Neuronal stem cell (in vitro differentiated cells): ENCODE results near the gene DNM3.

ENCODE experiments used
- DNase-seq: peaks from one replicate; pipeline ENCODE4 v3.0.0-alpha.2; 2013; ENCODE audit warnings: low spot score
- H2AFZ ChIP-seq: one replicate; pipeline ENCODE4 v1.6.1; 2013; ENCODE audit warnings: mild to moderate bottlenecking, low read length, inconsistent platforms
- H2AK5ac ChIP-seq: 2 replicates; pipeline ENCODE4 v1.6.1; 2013; ENCODE audit warnings: low read depth, mild to moderate bottlenecking, inconsistent platforms, low read length, moderate library complexity, mixed read lengths
- H2BK120ac ChIP-seq: 2 replicates; pipeline ENCODE4 v1.6.1; 2013; ENCODE audit warnings: low read depth, mild to moderate bottlenecking, inconsistent platforms, low read length, moderate library complexity, mixed read lengths
- H2BK12ac ChIP-seq: one replicate; pipeline ENCODE4 v1.6.1; 2013; ENCODE audit warnings: low read length, inconsistent platforms
- H2BK15ac ChIP-seq: 2 replicates; pipeline ENCODE4 v1.6.1; 2013; ENCODE audit warnings: mild to moderate bottlenecking, low read length, inconsistent platforms, mixed read lengths
- H2BK5ac ChIP-seq: one replicate; pipeline ENCODE4 v1.6.1; 2013; ENCODE audit warnings: inconsistent platforms, mild to moderate bottlenecking, low read length, moderate library complexity
- H3K14ac ChIP-seq: one replicate; pipeline ENCODE4 v1.6.1; 2013; ENCODE audit warnings: low read length, inconsistent platforms
- H3K18ac ChIP-seq: 2 replicates; pipeline ENCODE4 v1.6.1; 2013; ENCODE audit warnings: low read length, inconsistent platforms
- H3K23ac ChIP-seq: 2 replicates; pipeline ENCODE4 v1.6.1; 2013; ENCODE audit warnings: low read depth, mild to moderate bottlenecking, mixed read lengths, low read length, inconsistent platforms; ENCODE audit not compliant: poor library complexity
- H3K27ac ChIP-seq: replicated peaks from 3 replicates; pipeline ENCODE4 v1.5.1; 2013; ENCODE audit warnings: low read length, inconsistent platforms
- H3K27me3 ChIP-seq, 3 experiments: 2 replicates each; pipeline ENCODE4 v1.6.1; 2013; ENCODE audit warnings: low read length in 3 of 3, mild to moderate bottlenecking in 2 of 3, inconsistent platforms in 1 of 3, low read depth in 1 of 3, mixed read lengths in 1 of 3, moderate library complexity in 1 of 3; ENCODE audit not compliant: control insufficient read depth in 3 of 3, insufficient read depth in 3 of 3
- H3K36me3 ChIP-seq, 2 donors: replicated peaks in 1 of 2; 2 replicates each; pipeline ENCODE4 v1.6.1; 2013; ENCODE audit warnings: low read length in 2 of 2; ENCODE audit not compliant: control insufficient read depth in 2 of 2, insufficient read depth in 2 of 2
- H3K4ac ChIP-seq: 2 replicates; pipeline ENCODE4 v1.6.1; 2013; ENCODE audit warnings: inconsistent platforms, mild to moderate bottlenecking, low read length, moderate library complexity
- H3K4me1 ChIP-seq, 2 donors: 1 replicate in 1 of 2; 2 replicates in 1 of 2; pipeline ENCODE4 v1.6.1; 2013; ENCODE audit warnings: low read length in 2 of 2, low read depth in 1 of 2; ENCODE audit not compliant: control insufficient read depth in 2 of 2, insufficient read depth in 1 of 2
- H3K4me2 ChIP-seq: one replicate; pipeline ENCODE4 v1.6.1; 2013; ENCODE audit warnings: mild to moderate bottlenecking, low read length, inconsistent platforms; ENCODE audit not compliant: insufficient read depth, poor library complexity, severe bottlenecking
- H3K4me3 ChIP-seq, 2 donors: 2 replicates each; pipeline ENCODE4 v1.5.1; 2013; ENCODE audit warnings: low read length in 2 of 2, mild to moderate bottlenecking in 2 of 2, inconsistent platforms in 1 of 2, moderate library complexity in 1 of 2
- H3K79me1 ChIP-seq: one replicate; pipeline ENCODE4 v1.6.1; 2013; ENCODE audit warnings: low read depth, mild to moderate bottlenecking, inconsistent platforms, low read length, moderate library complexity
- H3K9ac ChIP-seq: one replicate; pipeline ENCODE4 v1.6.1; 2013; ENCODE audit warnings: mild to moderate bottlenecking, low read depth, low read length, inconsistent platforms; ENCODE audit not compliant: poor library complexity
- H3K9me3 ChIP-seq, 2 donors: replicated peaks in 1 of 2; 2 replicates each; pipeline versions ENCODE3 to v1.6.1; 2013; ENCODE audit warnings: low read length in 2 of 2, mild to moderate bottlenecking in 2 of 2, inconsistent platforms in 1 of 2, low read depth in 1 of 2, mixed read lengths in 1 of 2, moderate library complexity in 1 of 2; ENCODE audit not compliant: control insufficient read depth in 2 of 2, insufficient read depth in 1 of 2
- H4K8ac ChIP-seq: one replicate; pipeline ENCODE4 v1.6.1; 2013; ENCODE audit warnings: low read depth, mild to moderate bottlenecking, inconsistent platforms, low read length, moderate library complexity
- H4K91ac ChIP-seq: one replicate; pipeline ENCODE4 v1.6.1; 2013; ENCODE audit warnings: low read length, low read depth, mild to moderate bottlenecking, inconsistent platforms; ENCODE audit not compliant: poor library complexity
- WGBS, 2 donors: extraction: QIAGEN DNeasy Blood & Tissue Kit; methylation state at CpG; one replicate each; pipeline ENCODE4 v1.1.7; 2013; ENCODE audit warnings: missing lambda C conversion rate in 2 of 2, mixed read lengths in 1 of 2; ENCODE audit not compliant: insufficient read length in 2 of 2, insufficient replicate concordance in 1 of 2; ENCODE audit errors: extremely low coverage in 2 of 2; 5-methylcytosine and 5-hydroxymethylcytosine counted together

The DNM3 gene

GRCh38 chr1:172041102-172041501 lies 199.8 kb downstream of the DNM3 start:
- no peak overlapping the region for H3K18ac ChIP-seq
- no peak overlapping the region for H2AFZ ChIP-seq
- no peaks in the 10 kb centered on the region for H3K4me1 ChIP-seq
- H3K4me3 ChIP-seq: no peak overlapping the region
- H3K9ac ChIP-seq: no peak overlapping the region
- no peaks in the 10 kb centered on the region for H3K79me1 ChIP-seq
- no peak overlapping the region for H3K4me2 ChIP-seq
- H3K4ac ChIP-seq: no peak overlapping the region
- H2BK5ac ChIP-seq: no peak overlapping the region
- H3K9me3 ChIP-seq: no peaks in the 10 kb centered on the region
- H4K8ac ChIP-seq: no peak overlapping the region
- no peak overlapping the region for H4K91ac ChIP-seq
- no peak overlapping the region for H3K14ac ChIP-seq
- no peak for DNase-seq
- H3K27ac ChIP-seq: no peak overlapping the region
- H3K23ac ChIP-seq: no peak overlapping the region
- no peak overlapping the region for H2BK15ac ChIP-seq
- H2BK120ac ChIP-seq: no peak overlapping the region
- no peak overlapping the region for H2AK5ac ChIP-seq
- no peak overlapping the region for H2BK12ac ChIP-seq
- no peaks in the 10 kb centered on the region for H3K36me3 ChIP-seq
- H3K27me3 ChIP-seq: no peaks in the 10 kb centered on the region

DNA sequence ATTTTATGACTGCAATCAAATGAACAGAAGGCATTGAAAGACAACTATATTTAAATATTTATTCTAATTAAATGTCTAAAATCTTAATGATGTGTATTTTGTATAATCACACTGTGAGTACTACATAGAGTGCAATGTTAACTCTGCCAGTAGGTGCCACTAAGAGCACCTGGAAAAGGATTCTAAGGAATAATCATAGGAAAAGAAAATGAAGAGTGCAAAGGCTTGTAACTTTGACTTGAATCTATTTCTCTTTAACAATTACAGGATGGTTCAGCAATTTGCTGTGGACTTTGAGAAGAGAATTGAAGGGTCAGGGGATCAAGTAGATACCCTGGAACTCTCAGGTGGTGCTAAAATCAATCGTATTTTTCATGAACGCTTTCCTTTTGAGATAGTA lies 200.4 kb downstream of the DNM3 start:
- no peak overlapping the region for H3K23ac ChIP-seq
- H3K14ac ChIP-seq: no peak overlapping the region
- no peak overlapping the region for H2AFZ ChIP-seq
- no peak overlapping the region for H3K4ac ChIP-seq
- H4K91ac ChIP-seq: no peak overlapping the region
- no peak overlapping the region for H3K18ac ChIP-seq
- WGBS, 2 donors: no CpG with 5 or more reads among the region's 2 CpGs
- DNase-seq: no peak
- H2BK5ac ChIP-seq: no peak overlapping the region
- no peak overlapping the region for H2BK120ac ChIP-seq
- H3K9me3 ChIP-seq: no peaks in the 10 kb centered on the region
- H3K36me3 ChIP-seq: no peaks in the 10 kb centered on the region
- H3K27me3 ChIP-seq: no peaks in the 10 kb centered on the region
- H3K27ac ChIP-seq: no peak overlapping the region
- H3K9ac ChIP-seq: no peak overlapping the region
- H2AK5ac ChIP-seq: no peak overlapping the region
- no peak overlapping the region for H3K4me2 ChIP-seq
- no peaks in the 10 kb centered on the region for H3K4me1 ChIP-seq
- no peak overlapping the region for H2BK15ac ChIP-seq
- no peaks in the 10 kb centered on the region for H3K79me1 ChIP-seq
- no peak overlapping the region for H3K4me3 ChIP-seq
- no peak overlapping the region for H4K8ac ChIP-seq
- no peak overlapping the region for H2BK12ac ChIP-seq

DNA sequence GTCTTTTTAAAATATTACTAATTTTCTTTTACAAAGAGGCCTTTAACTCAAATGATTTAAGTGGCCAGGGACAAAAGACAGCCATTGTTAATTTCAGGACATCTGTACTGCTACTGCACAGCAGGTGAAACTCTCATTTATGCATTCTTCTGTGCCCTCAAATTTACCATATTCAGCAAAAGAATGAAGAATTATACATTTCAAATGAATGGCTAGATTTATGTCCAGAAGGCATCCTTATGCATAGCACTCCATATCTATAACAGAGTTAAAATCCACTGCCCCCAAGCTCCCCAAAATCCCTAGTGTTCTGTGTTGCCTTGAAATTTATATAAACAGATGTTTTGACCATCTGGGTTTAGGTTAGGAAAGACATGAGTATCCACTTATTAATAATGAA lies 202.6 kb downstream of the DNM3 start:
- Histone ChIP-seq H2AK5ac (no peak overlapping the region), H4K8ac (no peak overlapping the region), H3K18ac (no peak overlapping the region), H3K23ac (no peak overlapping the region), H3K36me3 (no peaks in the 10 kb centered on the region), H2BK5ac (no peak overlapping the region), H3K9me3 (no peaks in the 10 kb centered on the region), H3K79me1 (no peaks in the 10 kb centered on the region), H4K91ac (no peak overlapping the region), H3K9ac (no peak overlapping the region), H3K14ac (no peak overlapping the region), H3K4me2 (no peak overlapping the region), H3K27me3 (no peaks in the 10 kb centered on the region), H3K4ac (no peak overlapping the region), H3K4me1 (no peaks in the 10 kb centered on the region), H2AFZ (no peak overlapping the region), H2BK15ac (no peak overlapping the region), H2BK120ac (no peak overlapping the region), H2BK12ac (no peak overlapping the region), H3K4me3 (no peak overlapping the region), H3K27ac (no peak overlapping the region)
- no peak for DNase-seq

DNA sequence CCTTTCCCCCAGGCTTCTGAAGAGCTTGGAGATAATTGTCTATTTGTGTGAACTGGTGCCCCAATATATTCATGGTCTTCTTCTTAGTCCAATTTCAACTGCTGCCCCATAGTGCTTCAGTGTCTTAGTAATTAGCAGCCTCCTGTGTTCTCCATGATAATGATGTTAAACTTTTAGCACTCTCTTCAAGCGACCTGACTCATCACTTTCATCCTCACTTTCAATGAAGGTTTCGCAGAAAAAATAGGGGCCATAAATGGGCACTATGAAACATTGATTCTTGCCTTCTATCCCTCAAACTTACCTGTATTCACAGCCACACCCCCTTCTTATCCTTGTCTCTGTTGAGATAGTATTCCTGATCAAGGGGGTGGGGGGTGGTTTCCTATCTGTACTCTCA lies 210.6 kb downstream of the DNM3 start:
- H3K4ac ChIP-seq: no peak overlapping the region
- H4K91ac ChIP-seq: no peak overlapping the region
- no peak overlapping the region for H2AFZ ChIP-seq
- H2AK5ac ChIP-seq: no peak overlapping the region
- H3K79me1 ChIP-seq: no peaks in the 10 kb centered on the region
- no peak overlapping the region for H3K23ac ChIP-seq
- no peaks in the 10 kb centered on the region for H3K4me1 ChIP-seq
- no peak for DNase-seq
- no peak overlapping the region for H3K18ac ChIP-seq
- H2BK5ac ChIP-seq: no peak overlapping the region
- H3K4me2 ChIP-seq: no peak overlapping the region
- WGBS, 2 donors: no CpG with 5 or more reads among the region's 2 CpGs
- H4K8ac ChIP-seq: no peak overlapping the region
- H3K9ac ChIP-seq: no peak overlapping the region
- no peaks in the 10 kb centered on the region for H3K27me3 ChIP-seq
- H2BK120ac ChIP-seq: no peak overlapping the region
- no peaks in the 10 kb centered on the region for H3K9me3 ChIP-seq
- H3K27ac ChIP-seq: no peak overlapping the region
- no peak overlapping the region for H2BK12ac ChIP-seq
- no peak overlapping the region for H2BK15ac ChIP-seq
- H3K36me3 ChIP-seq: no peaks in the 10 kb centered on the region
- H3K14ac ChIP-seq: no peak overlapping the region
- H3K4me3 ChIP-seq: no peak overlapping the region
